Measurements from ENCODE around the gene NXPH2.

DNA sequence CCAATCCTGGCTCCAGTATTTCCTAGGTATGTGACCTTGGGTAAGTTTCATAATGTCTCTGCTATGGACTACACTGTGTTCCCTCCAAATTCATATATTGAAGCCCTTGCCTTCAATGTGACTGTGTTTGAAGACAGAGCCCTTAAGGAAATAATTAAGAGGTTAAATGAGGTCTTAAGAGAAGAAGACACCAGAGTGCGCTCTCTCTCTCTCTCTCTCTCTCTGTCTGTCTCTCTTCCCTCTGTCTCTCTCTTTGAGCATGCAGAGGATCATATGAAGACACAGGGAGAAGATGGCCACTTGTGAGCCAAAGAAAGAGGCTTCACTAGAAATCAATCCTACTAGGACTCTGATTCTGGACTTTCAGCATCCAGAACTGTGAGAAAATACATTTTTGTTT, 52.2 kb downstream of the NXPH2 start:
- TF ChIP-seq, protein P1, sequence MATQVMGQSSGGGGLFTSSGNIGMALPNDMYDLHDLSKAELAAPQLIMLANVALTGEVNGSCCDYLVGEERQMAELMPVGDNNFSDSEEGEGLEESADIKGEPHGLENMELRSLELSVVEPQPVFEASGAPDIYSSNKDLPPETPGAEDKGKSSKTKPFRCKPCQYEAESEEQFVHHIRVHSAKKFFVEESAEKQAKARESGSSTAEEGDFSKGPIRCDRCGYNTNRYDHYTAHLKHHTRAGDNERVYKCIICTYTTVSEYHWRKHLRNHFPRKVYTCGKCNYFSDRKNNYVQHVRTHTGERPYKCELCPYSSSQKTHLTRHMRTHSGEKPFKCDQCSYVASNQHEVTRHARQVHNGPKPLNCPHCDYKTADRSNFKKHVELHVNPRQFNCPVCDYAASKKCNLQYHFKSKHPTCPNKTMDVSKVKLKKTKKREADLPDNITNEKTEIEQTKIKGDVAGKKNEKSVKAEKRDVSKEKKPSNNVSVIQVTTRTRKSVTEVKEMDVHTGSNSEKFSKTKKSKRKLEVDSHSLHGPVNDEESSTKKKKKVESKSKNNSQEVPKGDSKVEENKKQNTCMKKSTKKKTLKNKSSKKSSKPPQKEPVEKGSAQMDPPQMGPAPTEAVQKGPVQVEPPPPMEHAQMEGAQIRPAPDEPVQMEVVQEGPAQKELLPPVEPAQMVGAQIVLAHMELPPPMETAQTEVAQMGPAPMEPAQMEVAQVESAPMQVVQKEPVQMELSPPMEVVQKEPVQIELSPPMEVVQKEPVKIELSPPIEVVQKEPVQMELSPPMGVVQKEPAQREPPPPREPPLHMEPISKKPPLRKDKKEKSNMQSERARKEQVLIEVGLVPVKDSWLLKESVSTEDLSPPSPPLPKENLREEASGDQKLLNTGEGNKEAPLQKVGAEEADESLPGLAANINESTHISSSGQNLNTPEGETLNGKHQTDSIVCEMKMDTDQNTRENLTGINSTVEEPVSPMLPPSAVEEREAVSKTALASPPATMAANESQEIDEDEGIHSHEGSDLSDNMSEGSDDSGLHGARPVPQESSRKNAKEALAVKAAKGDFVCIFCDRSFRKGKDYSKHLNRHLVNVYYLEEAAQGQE (IDR thresholded peaks at IDR 0.05; ENCODE audit: insufficient read depth in 1 of 2, low read depth in 2 of 2, low read length in 2 of 2) = no peak
- no peak for TF ChIP-seq POLR2AphosphoS5 (IDR thresholded peaks at IDR 0.05; ENCODE audit: low read depth, low read length)
- no peak for TF ChIP-seq FOXP2 (optimal IDR thresholded peaks at IDR 0.05; ENCODE audit: borderline replicate concordance, extremely low read depth, extremely low read length, insufficient read depth)
- TF ChIP-seq TAF1 (IDR thresholded peaks at IDR 0.05; ENCODE audit: borderline replicate concordance, insufficient read depth, low read length) = no peak
- no peak for TF ChIP-seq SIN3A (IDR thresholded peaks at IDR 0.05; ENCODE audit: borderline replicate concordance, insufficient read depth, low read length)

Data from PFSK-1 (cell line).